Activated naive CD8-positive, alpha-beta T cell treated with anti-CD3 and anti-CD28 coated beads, Interleukin-2, amount 50 U/mL, for 16 hours (primary cell): ENCODE data around the gene CEACAM8.
"Not testable (repeated sequence)": the region's sequence is repeated elsewhere in the genome, so short reads cannot be mapped to it uniquely, and the experiment has no call there.

ENCODE experiments used
- DNase-seq: peaks from one replicate; pipeline ENCODE4 v3.0.0-alpha.2; 2020; ENCODE audit warnings: low read depth, low spot score

The CEACAM8 gene

GRCh38 chr19:42544146-42544545, 50.6 kb downstream of the CEACAM8 start:
- DNase-seq = no peak

DNA sequence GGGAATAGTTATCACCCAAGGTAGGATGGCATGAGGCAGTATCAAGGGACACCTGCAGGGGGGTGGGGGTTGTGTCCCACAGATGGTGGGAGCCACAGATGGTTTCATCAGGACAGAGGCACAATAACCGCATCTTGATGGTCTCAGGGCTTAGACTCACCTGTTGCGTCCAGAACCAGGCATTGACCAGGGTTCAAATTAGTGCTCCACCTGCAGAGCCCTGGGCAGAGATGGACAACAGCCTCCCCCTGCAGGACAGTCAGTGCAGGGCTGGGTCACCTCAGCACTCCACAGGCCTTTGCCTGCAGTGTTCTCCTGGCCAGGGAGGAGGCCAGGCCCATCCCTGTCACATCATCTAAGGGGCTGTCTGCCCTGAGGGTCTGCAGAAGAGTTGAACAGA, 51.9 kb downstream of the CEACAM8 start:
- no peak for DNase-seq

GRCh38 chr19:42540071-42540553, 54.6 kb downstream of the CEACAM8 start:
- no peak for DNase-seq

DNA sequence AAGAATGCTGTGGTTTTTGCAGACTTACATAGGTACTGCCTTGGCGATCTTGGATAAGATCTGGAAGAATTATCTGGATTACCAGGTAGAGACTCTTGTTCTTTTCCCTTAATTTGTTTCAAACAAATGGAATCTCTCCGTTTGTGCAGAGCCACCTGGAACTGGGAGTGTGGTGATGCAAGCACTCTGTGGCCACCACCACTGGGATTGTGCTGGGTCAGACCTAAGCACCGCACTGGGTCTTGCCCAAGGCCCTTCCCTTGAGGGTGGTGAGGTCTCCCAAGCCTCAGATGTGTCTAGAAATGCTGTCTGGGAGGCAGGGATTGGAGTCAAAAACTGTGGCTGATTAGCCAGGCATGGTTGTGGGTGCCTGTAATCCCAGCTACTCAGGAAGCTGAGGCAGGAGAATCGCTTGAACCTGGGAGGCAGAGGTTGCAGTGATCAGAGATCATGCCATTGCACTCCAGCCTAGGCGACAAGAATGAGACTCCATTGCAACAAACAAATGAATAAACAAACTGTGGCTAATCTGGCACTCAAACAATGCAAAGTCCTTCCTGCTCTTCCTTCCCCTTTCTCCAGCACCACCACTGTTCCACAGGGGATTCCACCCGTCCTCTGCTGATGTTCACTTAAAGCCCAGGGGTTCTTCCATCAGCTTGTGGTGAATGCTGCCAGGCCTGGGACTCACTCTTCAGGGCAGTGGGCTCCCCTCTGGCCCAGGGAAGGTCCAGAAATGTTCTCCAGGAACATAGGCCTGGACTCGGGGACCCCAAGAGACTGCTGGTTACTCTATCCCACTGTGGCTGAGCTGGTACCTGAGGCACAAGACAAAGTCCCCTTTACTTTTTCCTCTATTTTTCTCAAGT, 55.6 kb downstream of the CEACAM8 start:
- no peak for DNase-seq

DNA sequence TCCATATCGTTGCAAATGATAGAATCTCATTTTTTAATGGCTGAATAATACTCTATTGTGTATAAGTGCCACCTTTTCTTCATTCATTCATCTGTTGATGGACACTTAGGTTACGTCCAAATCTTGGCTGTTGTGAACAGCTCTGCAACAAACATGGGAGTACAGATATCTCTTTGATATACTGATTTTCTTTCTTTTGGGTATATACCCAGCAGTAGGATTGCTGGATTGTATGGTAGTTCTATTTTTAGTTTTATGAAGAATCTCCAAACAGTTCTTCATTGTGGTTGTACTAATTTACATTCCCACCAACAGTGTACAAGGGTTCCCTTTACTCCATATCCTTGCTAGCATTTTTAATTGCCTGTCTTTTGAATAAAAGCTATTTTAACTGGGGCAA, 59.4 kb downstream of the CEACAM8 start:
- not testable (repeated sequence) for DNase-seq

DNA sequence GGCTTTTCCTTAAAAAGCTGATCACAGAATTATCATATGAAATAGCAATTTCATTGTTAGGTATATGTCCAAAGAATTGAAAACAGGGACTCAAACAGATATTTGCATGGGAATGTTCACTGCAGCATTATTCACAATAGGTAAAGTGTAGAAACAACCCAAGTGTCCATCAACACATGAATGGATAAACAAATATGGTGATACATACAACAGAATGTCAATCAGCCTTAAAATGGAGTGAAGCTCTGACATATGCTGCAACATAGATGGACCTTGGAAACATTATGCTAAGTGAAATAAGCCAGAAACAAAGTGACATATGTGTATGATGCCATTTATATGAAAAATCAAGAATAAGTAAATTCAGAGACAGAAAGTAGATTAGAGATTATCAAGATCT, 60.3 kb downstream of the CEACAM8 start:
- DNase-seq = no peak

GRCh38 chr19:42532891-42533290, 61.8 kb downstream of the CEACAM8 start:
- DNase-seq = no peak

DNA sequence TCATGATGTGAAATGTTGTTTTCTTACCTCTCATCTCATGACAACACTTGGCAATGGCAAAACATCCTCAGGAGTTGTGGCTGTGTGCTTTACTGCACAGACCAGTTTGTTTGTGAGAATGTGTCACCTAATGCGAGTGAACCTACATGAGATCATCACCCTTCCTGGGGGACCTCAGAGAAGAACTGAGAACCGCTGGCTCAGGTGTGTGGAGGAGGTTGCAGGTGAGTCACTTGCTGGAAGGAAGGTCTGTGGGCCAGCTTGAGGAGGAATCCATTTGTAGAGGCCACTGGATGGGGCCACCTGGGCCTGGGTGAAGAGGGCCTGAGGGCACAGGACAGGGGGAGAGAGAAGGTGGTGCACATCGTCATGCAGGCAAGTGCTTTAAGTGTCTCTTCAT, 63.4 kb downstream of the CEACAM8 start:
- DNase-seq = no peak
